Stimulated activated CD4-positive, alpha-beta T cell treated with anti-CD3 and anti-CD28 coated beads, TNF-alpha, amount 100 ng/mL, for 48 hours (primary cell): ENCODE data around the gene RXRB.

Source experiments
- DNase-seq, 3 donors: peaks; one replicate each; pipeline ENCODE4 v3.0.0-alpha.2; 2020; ENCODE audit warnings: low read depth in 3 of 3

Gene RXRB

GRCh38 chr6:33176906-33177305, 23.6 kb downstream of the RXRB start:
- no peak for DNase-seq

DNA sequence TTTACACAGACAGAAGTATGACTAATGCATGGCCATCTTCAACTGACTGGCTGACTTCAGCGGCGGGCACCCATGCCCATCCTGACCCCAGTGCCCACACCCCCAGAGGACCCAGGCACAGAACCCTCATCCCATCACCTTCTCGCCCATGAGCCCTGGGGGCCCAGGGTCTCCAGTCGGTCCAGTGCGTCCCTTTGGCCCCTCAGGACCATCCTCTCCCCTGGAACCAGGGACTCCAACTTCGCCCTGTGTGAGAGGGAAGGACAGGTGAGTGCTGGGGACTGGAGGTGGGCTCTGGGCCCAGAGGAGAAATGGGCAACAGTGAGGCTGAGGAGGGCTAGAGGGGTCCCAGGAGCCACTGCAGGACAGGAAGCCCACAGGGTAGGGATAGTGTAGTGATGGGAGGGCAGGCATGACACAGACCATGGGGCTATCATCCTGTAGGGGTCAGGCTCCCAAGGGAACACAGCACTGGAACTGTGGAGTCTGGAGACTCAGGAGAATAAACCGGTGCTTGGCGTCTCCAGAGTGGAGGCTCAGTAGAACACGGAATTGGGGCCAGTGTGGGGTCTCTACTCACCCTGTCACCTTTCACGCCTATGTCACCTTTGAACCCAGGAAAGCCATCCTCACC, 24.9 kb downstream of the RXRB start:
- no peak for DNase-seq

- DNase-seq = no peak
These were observed 25.7 kb downstream of the RXRB start for GRCh38 chr6:33174784-33175183.

- DNase-seq = no peak
These were observed 26.8 kb downstream of the RXRB start for GRCh38 chr6:33173535-33174180.

- DNase-seq = no peak
These were observed 27.6 kb downstream of the RXRB start for GRCh38 chr6:33172688-33173534.

GRCh38 chr6:33171880-33172687, 28.4 kb downstream of the RXRB start:
- no peak for DNase-seq

GRCh38 chr6:33171016-33171879, 29.2 kb downstream of the RXRB start:
- no peak for DNase-seq

DNA sequence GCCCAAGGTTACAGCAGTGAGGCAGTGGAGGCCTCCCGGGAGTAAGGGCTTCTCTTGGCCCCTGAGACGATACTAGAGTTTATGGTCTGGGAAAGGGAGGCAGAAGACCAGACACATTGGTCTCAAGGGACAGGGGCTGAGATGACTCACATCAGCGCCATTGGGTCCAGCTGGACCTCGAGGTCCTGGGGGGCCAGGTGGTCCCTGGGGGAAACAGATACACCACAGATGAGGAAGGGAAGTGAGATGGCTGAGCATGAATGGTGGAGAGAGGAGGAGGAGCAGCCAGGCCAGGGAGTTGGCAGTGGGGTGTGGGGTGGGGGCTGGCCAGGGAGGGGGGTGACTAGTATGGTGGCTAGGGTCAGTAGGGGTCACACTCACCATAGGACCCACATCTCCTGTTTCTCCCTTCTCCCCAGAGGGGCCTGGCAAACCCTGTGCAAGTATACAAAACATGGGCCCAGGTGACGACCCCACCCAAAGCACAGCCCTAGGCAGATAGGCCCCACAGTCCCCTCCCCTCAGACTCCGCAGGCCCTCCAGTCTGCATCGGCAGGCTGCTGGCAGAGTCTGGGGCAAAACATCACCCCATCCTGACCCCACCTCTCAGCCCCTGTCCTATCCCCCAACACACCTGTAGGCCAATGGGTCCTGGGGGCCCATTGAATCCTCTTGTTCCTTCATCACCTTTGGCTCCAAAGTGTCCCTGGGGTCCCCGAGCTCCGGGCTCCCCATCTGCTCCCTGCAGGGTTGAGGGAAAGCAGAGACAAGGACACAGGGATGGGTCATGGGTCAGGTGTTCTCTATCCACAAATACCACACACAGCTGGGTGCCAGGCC, 30.1 kb downstream of the RXRB start:
- no peak for DNase-seq

DNA sequence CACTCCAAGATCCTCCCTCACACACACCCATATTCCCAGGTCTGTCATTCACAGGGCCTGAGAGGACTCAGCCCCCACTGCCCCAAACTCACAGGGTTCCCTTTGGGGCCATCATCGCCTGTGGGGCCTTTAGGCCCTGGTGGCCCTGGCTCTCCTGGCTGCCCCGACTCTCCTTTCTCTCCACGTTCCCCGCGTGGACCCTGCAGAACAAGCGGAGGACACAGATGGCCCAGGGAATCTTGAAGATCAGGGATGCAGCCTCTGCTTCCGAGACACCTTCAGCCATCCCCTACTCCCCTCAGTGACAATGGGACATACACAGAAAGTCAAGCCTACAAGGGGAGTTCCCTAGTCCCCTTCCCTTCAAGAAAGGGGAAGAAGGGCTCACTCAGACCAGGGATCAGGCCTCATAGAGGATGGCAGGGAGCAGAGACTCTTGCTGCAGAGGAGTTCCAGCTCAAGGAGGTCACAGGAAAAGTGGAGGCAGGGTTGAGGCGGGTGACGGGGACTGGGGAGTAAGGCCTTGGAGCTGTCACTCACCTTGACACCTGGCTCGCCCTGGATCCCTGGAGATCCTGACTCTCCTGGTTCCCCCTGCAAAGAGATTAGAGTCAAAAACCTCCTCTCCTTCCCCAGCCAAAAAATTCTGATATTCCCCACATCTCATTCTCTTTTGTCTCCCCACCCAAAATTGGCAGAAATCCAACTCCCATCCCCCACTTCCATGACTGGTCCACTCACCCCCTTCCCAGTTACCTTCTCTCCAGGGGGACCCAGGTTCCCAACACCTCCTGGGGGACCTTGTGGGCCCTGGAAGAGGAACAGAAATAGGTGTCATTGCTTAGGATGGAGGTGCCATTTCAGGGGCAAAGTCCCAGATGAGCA, 30.9 kb downstream of the RXRB start:
- DNase-seq = no peak

DNA sequence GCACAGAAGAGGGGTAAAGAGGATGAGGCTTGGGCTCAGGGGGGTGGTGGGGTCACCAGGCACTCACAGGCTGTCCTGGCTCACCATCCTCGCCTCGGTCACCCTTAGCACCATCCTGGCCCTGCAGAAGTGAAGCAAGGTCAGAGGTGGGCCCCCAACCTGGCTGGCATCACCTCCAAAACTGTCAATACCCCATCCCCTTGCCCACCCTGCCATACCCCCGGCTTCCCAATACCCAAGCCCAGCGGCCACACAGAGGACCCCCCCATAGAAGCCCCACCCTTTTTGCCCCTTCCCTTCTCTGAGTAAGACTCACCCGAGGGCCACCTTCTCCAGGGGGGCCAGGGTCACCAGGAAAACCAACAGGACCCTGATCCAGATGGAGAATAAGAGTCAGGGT, 31.8 kb downstream of the RXRB start:
- no peak for DNase-seq

DNA sequence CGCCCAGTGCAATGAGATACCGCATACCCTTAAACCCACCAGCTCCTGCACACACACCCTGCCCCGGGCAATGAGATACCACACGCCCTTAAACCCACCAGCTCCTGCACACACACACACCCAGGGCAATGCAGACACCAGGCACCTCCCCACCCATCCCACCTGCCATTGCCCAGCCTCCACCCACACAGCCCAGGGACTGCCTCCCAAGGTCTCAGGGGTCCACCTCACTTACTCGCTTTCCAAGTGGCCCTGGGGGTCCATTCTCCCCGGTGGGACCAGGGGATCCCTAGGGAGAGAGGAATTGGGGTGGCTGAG, 32.2 kb downstream of the RXRB start:
- DNase-seq = no peak

- no peak for DNase-seq
These were observed 32.8 kb downstream of the RXRB start for GRCh38 chr6:33167374-33168283.

- no peak for DNase-seq
These were observed 33.7 kb downstream of the RXRB start for GRCh38 chr6:33166811-33167210.

DNA sequence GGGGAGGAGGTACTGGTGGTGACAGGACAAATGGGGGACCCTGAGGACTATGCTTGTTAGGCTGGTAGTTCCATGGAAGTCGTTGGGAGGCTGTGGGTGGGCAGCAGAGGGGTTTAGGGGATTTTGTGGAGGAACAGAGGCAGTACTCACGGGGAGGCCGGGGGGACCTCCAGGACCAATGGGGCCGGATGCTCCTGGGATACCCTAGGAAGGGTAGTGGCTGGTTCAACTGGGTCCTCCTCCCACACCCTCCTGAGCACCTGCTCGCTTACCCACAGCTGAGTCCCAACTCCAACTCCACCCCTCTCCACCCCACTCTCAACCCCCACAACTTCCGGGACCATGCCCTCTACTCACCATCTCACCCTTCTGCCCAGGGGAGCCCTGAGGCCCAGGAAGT, 34.1 kb downstream of the RXRB start:
- DNase-seq = no peak

DNA sequence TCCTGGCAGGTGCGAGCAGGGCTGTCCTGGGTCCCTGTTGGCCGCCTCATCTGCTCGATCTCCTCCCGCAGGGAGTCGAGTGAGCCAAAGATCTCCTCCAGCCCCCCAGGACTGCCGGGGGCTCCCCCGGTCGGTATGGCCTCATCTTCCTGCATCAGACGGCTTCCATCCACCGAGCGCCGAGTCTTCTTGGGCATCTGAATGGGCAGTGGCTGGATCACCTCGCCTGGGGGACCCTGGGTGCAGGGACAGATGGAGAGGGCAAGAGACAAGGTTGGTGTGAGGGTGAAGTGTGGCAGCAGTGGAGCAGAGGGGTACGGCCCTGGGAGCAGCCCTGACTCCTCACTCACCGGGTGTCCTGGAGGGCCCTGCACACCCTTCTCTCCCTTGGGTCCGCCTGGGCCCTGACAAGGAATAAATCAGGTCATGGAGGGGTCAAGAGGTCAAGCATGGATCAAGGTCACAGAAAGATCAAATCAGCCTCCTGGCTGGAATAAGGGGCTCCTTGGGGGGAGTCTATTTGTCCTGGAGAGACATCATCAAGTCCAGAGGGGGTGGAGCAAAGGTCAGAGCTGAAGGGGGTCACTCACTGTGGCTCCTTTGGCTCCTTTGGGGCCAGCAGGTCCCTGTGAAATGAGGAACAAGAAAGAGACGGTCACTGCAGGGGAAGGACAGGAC, 34.7 kb downstream of the RXRB start:
- DNase-seq = no peak

DNA sequence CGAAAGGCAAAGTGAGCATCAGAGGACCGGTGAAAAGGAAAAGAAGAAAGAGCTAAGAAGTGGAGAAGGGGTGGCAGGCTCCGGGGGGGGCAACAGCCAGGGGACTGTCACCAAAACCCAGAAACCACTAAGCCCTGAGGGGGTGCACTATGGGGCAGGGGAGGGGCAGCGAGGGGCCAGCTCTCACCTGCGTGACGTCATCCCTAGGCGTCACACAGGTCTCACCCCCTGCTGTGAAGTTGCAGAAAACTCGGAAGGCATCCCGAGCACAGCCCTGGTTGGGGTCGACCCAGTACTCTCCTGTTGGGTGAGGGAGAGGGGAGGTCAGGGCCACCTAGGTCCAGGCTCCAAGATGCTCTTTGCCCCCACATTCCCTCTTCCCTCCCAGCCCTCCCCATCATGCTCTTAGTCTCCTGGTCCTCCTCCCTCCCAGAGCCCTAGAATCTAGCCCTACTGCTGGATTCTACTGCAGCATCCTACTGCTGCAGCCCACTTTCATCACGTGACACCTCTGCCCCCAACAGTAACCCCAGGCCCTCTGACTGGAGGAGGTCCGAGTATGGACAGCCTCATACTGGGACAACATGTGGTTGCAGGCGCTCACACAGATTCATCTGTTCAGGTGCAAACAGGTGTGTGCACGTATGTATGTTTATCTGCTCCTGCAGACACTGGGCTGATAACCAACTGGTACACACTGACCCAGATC, 35.6 kb downstream of the RXRB start:
- no peak for DNase-seq

- DNase-seq = no peak
These were observed 36.3 kb downstream of the RXRB start for GRCh38 chr6:33164176-33164575.
